Astrocyte (in vitro differentiated cells and primary cell): ENCODE data around the gene METTL9. TPM values are rescaled to one million over a fixed set of nuclear protein-coding genes. Genes with fewer than 3 reads are reported as not detected.

ENCODE experiments used
- DNase-seq: peaks from one replicate; pipeline ENCODE4 v3.0.0-alpha.2; 2010; ENCODE audit warnings: low read depth
- FAIRE-seq: peaks from 2 replicates; lab custom pipeline; 2011; peaks lifted over from hg19 to GRCh38; lab: Jason Lieb, UNC
- H2AFZ ChIP-seq: 2 replicates; pipeline ENCODE4 v1.6.0; 2012; ENCODE audit warnings: low read depth, low read length, inconsistent platforms
- H3K27ac ChIP-seq: 2 replicates; pipeline ENCODE4 v1.5.1; 2011; ENCODE audit warnings: low read depth, low read length, inconsistent platforms
- H3K27me3 ChIP-seq: 2 replicates; pipeline ENCODE4 v1.6.0; 2011; ENCODE audit warnings: low read length, inconsistent platforms; ENCODE audit not compliant: insufficient read depth
- H3K36me3 ChIP-seq: 2 replicates; pipeline ENCODE4 v1.5.1; 2011; ENCODE audit warnings: low read length, inconsistent platforms; ENCODE audit not compliant: insufficient read depth
- H3K4me1 ChIP-seq: 2 replicates; pipeline ENCODE4 v1.5.1; 2011; ENCODE audit warnings: low read length, inconsistent platforms; ENCODE audit not compliant: insufficient read depth
- H3K4me2 ChIP-seq: 2 replicates; pipeline ENCODE4 v1.6.0; 2012; ENCODE audit warnings: low read length, inconsistent platforms
- H3K4me3 ChIP-seq: 2 replicates; pipeline ENCODE4 v1.5.1; 2011; ENCODE audit warnings: low read depth, mild to moderate bottlenecking, low read length, inconsistent platforms; ENCODE audit not compliant: insufficient read depth
- H3K79me2 ChIP-seq: 2 replicates; pipeline ENCODE4 v1.6.0; 2012; ENCODE audit warnings: mild to moderate bottlenecking, low read length, inconsistent platforms; ENCODE audit not compliant: insufficient read depth
- H3K9ac ChIP-seq: 2 replicates; pipeline ENCODE4 v1.6.0; 2012; ENCODE audit warnings: mild to moderate bottlenecking, low read length, inconsistent platforms
- H3K9me3 ChIP-seq: 2 replicates; pipeline ENCODE4 v1.5.1; 2012; ENCODE audit warnings: low read depth, mild to moderate bottlenecking, low read length, inconsistent platforms; ENCODE audit not compliant: insufficient read depth
- H4K20me1 ChIP-seq: 2 replicates; pipeline ENCODE4 v1.6.0; 2012; ENCODE audit warnings: low read length, inconsistent platforms; ENCODE audit not compliant: insufficient read depth
- H3K27ac Mint-ChIP-seq: one replicate; pipeline ENCODE4 v1.8.0; 2021; ENCODE audit warnings: mild to moderate bottlenecking, mixed read lengths; ENCODE audit not compliant: unreplicated experiment
- H3K27me3 Mint-ChIP-seq: one replicate; pipeline ENCODE4 v1.8.0; 2021; ENCODE audit warnings: low read depth, mixed read lengths; ENCODE audit not compliant: unreplicated experiment
- H3K36me3 Mint-ChIP-seq: one replicate; pipeline ENCODE4 v1.8.0; 2021; ENCODE audit warnings: low read depth, mixed read lengths; ENCODE audit not compliant: unreplicated experiment
- H3K4me1 Mint-ChIP-seq: one replicate; pipeline ENCODE4 v1.8.0; 2021; ENCODE audit warnings: low read depth, mixed read lengths; ENCODE audit not compliant: unreplicated experiment
- H3K4me3 Mint-ChIP-seq: one replicate; pipeline ENCODE4 v1.8.0; 2021; ENCODE audit warnings: mild to moderate bottlenecking, moderate library complexity, mixed read lengths; ENCODE audit not compliant: unreplicated experiment
- H3K9me3 Mint-ChIP-seq: one replicate; pipeline ENCODE4 v1.8.0; 2021; ENCODE audit warnings: mild to moderate bottlenecking, mixed read lengths; ENCODE audit not compliant: unreplicated experiment
- CTCF ChIP-seq: IDR thresholded peaks from 2 replicates; pipeline ENCODE4 v1.5.1; 2011; ENCODE audit warnings: low read depth, mild to moderate bottlenecking, inconsistent platforms, low read length, moderate library complexity; ENCODE audit not compliant: insufficient read depth
- EZH2 ChIP-seq: IDR thresholded peaks from 2 replicates; pipeline ENCODE4 v1.6.1; 2012; ENCODE audit warnings: mild to moderate bottlenecking, low read length, inconsistent platforms; ENCODE audit not compliant: insufficient read depth
- total RNA-seq: library from RNA; stranded (reverse); gene quantifications from 2 replicates; pipeline ENCODE4 v1.2.1, GENCODE V29; 2021

The METTL9 gene
- total RNA-seq, 1 donor from 2014 or later: 88.1 TPM

GRCh38 chr16:21663889-21664647 is 64.7 kb downstream of the METTL9 start, which contains the start of gene OTOA:
Gene OTOA, plus strand, starts transcription at chr16:21663968. Its CDS starts 14,547 bp downstream, at chr16:21678515.
- H2AFZ ChIP-seq: no peak within 1 kb of the TSS

GRCh38 chr16:21664801-21665492 is 65.6 kb downstream of the METTL9 start:
- no peak overlapping the region for H3K4me2 ChIP-seq
- H3K36me3 ChIP-seq: no peaks in the 10 kb centered on the region
- DNase-seq (no peak), FAIRE-seq (no peak)
- H3K4me1 Mint-ChIP-seq: peaks cover 3% of the 10 kb centered on the region
- H3K36me3 Mint-ChIP-seq: no peaks in the 10 kb centered on the region
- H3K27ac Mint-ChIP-seq: no peak overlapping the region
- no peaks in the 10 kb centered on the region for H3K9me3 Mint-ChIP-seq
- H3K4me3 Mint-ChIP-seq: no peak overlapping the region
- H4K20me1 ChIP-seq: no peaks in the 10 kb centered on the region
- peaks cover 2% of the 10 kb centered on the region for H3K27me3 Mint-ChIP-seq
- H3K4me1 ChIP-seq: no peaks in the 10 kb centered on the region
- no peak overlapping the region for H2AFZ ChIP-seq
- no peak overlapping the region for H3K9ac ChIP-seq
- peaks cover 6% of the 10 kb centered on the region for H3K27me3 ChIP-seq
- H3K79me2 ChIP-seq: no peaks in the 10 kb centered on the region
- H3K4me3 ChIP-seq: no peak overlapping the region
- TF ChIP-seq CTCF: no peak
- no peak for TF ChIP-seq EZH2
- no peaks in the 10 kb centered on the region for H3K9me3 ChIP-seq
- no peak overlapping the region for H3K27ac ChIP-seq

More at GRCh38 chr16:21663889-21664647, 64.7 kb downstream of the METTL9 start, which contains the start of gene OTOA:
- Mint-ChIP-seq H3K9me3 (no peaks in the 10 kb centered on the region), H3K4me1 (peaks cover 3% of the 10 kb centered on the region), H3K27me3 (peaks cover 2% of the 10 kb centered on the region), H3K27ac (peak within 1 kb of the TSS; percentile 41), H3K4me3 (no peak within 1 kb of the TSS), H3K36me3 (no peaks in the 10 kb centered on the region)
- H3K9ac ChIP-seq: no peak within 1 kb of the TSS
- TF ChIP-seq EZH2 (peak; percentile 65), CTCF (no peak)
- no peaks in the 10 kb centered on the region for H3K9me3 ChIP-seq
- H4K20me1 ChIP-seq: no peaks in the 10 kb centered on the region
- H3K27ac ChIP-seq: no peak within 1 kb of the TSS
- H3K4me3 ChIP-seq: no peak within 1 kb of the TSS
- no peak for FAIRE-seq
- peak within 1 kb of the TSS; percentile 67 for H3K4me2 ChIP-seq
- no peak for DNase-seq
- peaks cover 6% of the 10 kb centered on the region for H3K27me3 ChIP-seq
- no peaks in the 10 kb centered on the region for H3K36me3 ChIP-seq
- H3K79me2 ChIP-seq: no peaks in the 10 kb centered on the region
- H3K4me1 ChIP-seq: no peaks in the 10 kb centered on the region
